H9 (cell line): ENCODE measurements around the gene SELENOK. TPM values are rescaled to one million over a fixed set of nuclear protein-coding genes. Genes with fewer than 3 reads are reported as not detected.

Experiments used
- DNase-seq: peaks from one replicate; pipeline ENCODE4 v3.0.0-alpha.2; 2017
- H2AFZ ChIP-seq: one replicate; pipeline ENCODE4 v1.6.1; 2013; ENCODE audit warnings: mild to moderate bottlenecking, low read length, control low read depth, moderate library complexity
- H2AK5ac ChIP-seq: 2 replicates; pipeline ENCODE4 v1.6.1; 2013; ENCODE audit warnings: low read length, control low read depth, mixed read lengths; ENCODE audit not compliant: insufficient read length
- H2BK120ac ChIP-seq: one replicate; pipeline ENCODE4 v1.6.1; 2013; ENCODE audit warnings: low read depth, mild to moderate bottlenecking, low read length, control low read depth, inconsistent platforms; ENCODE audit not compliant: poor library complexity, severe bottlenecking
- H2BK12ac ChIP-seq: 2 replicates; pipeline ENCODE4 v1.6.1; 2013; ENCODE audit warnings: low read length, control low read depth, mixed read lengths, low read depth; ENCODE audit not compliant: insufficient read length
- H2BK15ac ChIP-seq: 2 replicates; pipeline ENCODE4 v1.6.1; 2013; ENCODE audit warnings: low read depth, low read length, control low read depth
- H2BK20ac ChIP-seq: one replicate; pipeline ENCODE4 v1.6.1; 2013; ENCODE audit warnings: low read depth, mild to moderate bottlenecking, low read length, control low read depth, inconsistent platforms; ENCODE audit not compliant: poor library complexity, severe bottlenecking
- H2BK5ac ChIP-seq: 2 replicates; pipeline ENCODE4 v1.6.1; 2013; ENCODE audit warnings: low read length, control low read depth, mixed read lengths; ENCODE audit not compliant: insufficient read length
- H3K14ac ChIP-seq: 2 replicates; pipeline ENCODE4 v1.6.1; 2013; ENCODE audit warnings: low read length, control low read depth; ENCODE audit not compliant: insufficient read depth
- H3K18ac ChIP-seq: 2 replicates; pipeline ENCODE4 v1.6.1; 2013; ENCODE audit warnings: low read depth, mild to moderate bottlenecking, mixed read lengths, low read length, control low read depth; ENCODE audit not compliant: insufficient read length
- H3K23ac ChIP-seq: 2 replicates; pipeline ENCODE4 v1.6.1; 2013; ENCODE audit warnings: low read length, control low read depth, mixed read lengths, low read depth; ENCODE audit not compliant: insufficient read length
- H3K23me2 ChIP-seq: 2 replicates; pipeline ENCODE4 v1.6.1; 2013; ENCODE audit warnings: low read depth, mild to moderate bottlenecking, mixed read lengths, low read length, control low read depth; ENCODE audit not compliant: insufficient read length, poor library complexity, severe bottlenecking
- H3K27ac ChIP-seq: 2 replicates; pipeline ENCODE4 v1.5.1; 2013; ENCODE audit warnings: low read length, control low read depth, mixed read lengths, low read depth; ENCODE audit not compliant: insufficient read length
- H3K27me3 ChIP-seq: 2 replicates; pipeline ENCODE4 v1.6.1; 2013; ENCODE audit warnings: low read length, control low read depth, inconsistent platforms; ENCODE audit not compliant: insufficient read depth
- H3K4ac ChIP-seq: 2 replicates; pipeline ENCODE4 v1.6.1; 2013; ENCODE audit warnings: low read depth, mild to moderate bottlenecking, control low read depth, inconsistent platforms, low read length, moderate library complexity
- H3K4me1 ChIP-seq: 2 replicates; pipeline ENCODE4 v1.6.1; 2013; ENCODE audit warnings: low read length, control low read depth, inconsistent platforms; ENCODE audit not compliant: insufficient read depth
- H3K4me2 ChIP-seq: 2 replicates; pipeline ENCODE4 v1.6.1; 2013; ENCODE audit warnings: low read length, control low read depth, mixed read lengths; ENCODE audit not compliant: insufficient read length, insufficient read depth
- H3K56ac ChIP-seq: 2 replicates; pipeline ENCODE4 v1.6.1; 2013; ENCODE audit warnings: low read depth, mild to moderate bottlenecking, mixed read lengths, low read length, control low read depth; ENCODE audit not compliant: insufficient read length
- H3K79me1 ChIP-seq: 2 replicates; pipeline ENCODE4 v1.6.1; 2013; ENCODE audit warnings: low read depth, mild to moderate bottlenecking, moderate library complexity, low read length, control low read depth, inconsistent platforms; ENCODE audit not compliant: insufficient read depth, poor library complexity, severe bottlenecking
- H3K79me2 ChIP-seq: 2 replicates; pipeline ENCODE4 v1.6.1; 2013; ENCODE audit warnings: low read length, control low read depth, inconsistent platforms; ENCODE audit not compliant: insufficient read depth
- H3K9ac ChIP-seq: 2 replicates; pipeline ENCODE4 v1.6.1; 2013; ENCODE audit warnings: low read length, control low read depth, mixed read lengths; ENCODE audit not compliant: insufficient read length; ENCODE audit errors: extremely low read depth
- H3K9me3 ChIP-seq: one replicate; pipeline ENCODE4 v1.6.1; 2013; ENCODE audit warnings: low read depth, low read length, inconsistent platforms; ENCODE audit not compliant: control insufficient read depth
- H3T11ph ChIP-seq: one replicate; pipeline ENCODE4 v1.6.1; 2013; ENCODE audit warnings: mild to moderate bottlenecking, low read length, control low read depth, inconsistent platforms
- H4K20me1 ChIP-seq: one replicate; pipeline ENCODE4 v1.6.1; 2013; ENCODE audit not compliant: control insufficient read depth, insufficient read length, insufficient read depth
- H4K5ac ChIP-seq: 2 replicates; pipeline ENCODE4 v1.6.1; 2013; ENCODE audit warnings: low read depth, mild to moderate bottlenecking, mixed read lengths, low read length, control low read depth; ENCODE audit not compliant: insufficient read length
- H4K8ac ChIP-seq: replicated peaks from 2 replicates; pipeline ENCODE4 v1.6.1; 2013; ENCODE audit warnings: low read length, control low read depth, mixed read lengths, low read depth; ENCODE audit not compliant: insufficient read length
- H4K91ac ChIP-seq: 2 replicates; pipeline ENCODE4 v1.6.1; 2013; ENCODE audit warnings: low read depth, mild to moderate bottlenecking, moderate library complexity, mixed read lengths, low read length, control low read depth; ENCODE audit not compliant: insufficient read length
- H3K27ac Mint-ChIP-seq, 3 experiments: 2 replicates in 2 of 3; 3 replicates in 1 of 3; pipeline ENCODE4 v1.8.0; 2020 to 2021; ENCODE audit warnings: mixed read lengths in 3 of 3, mild to moderate bottlenecking in 1 of 3, moderate library complexity in 1 of 3
- H3K27me3 Mint-ChIP-seq: 2 replicates; pipeline ENCODE4 v1.8.0; 2021; ENCODE audit warnings: low read depth, mild to moderate bottlenecking, moderate library complexity, mixed read lengths
- H3K36me3 Mint-ChIP-seq, 3 experiments: 2 replicates in 2 of 3; 3 replicates in 1 of 3; pipeline ENCODE4 v1.8.0; 2020 to 2021; ENCODE audit warnings: low read depth in 3 of 3, mixed read lengths in 3 of 3; ENCODE audit not compliant: insufficient read depth in 1 of 3
- H3K4me1 Mint-ChIP-seq, 2 experiments: 2 replicates each; pipeline ENCODE4 v1.8.0; 2020; ENCODE audit warnings: mixed read lengths in 2 of 2
- H3K4me3 Mint-ChIP-seq, 2 experiments: 2 replicates in 1 of 2; 3 replicates in 1 of 2; pipeline ENCODE4 v1.8.0; 2020 to 2021; ENCODE audit warnings: mild to moderate bottlenecking in 2 of 2, mixed read lengths in 2 of 2, moderate library complexity in 1 of 2
- H3K9me3 Mint-ChIP-seq, 2 experiments: 2 replicates in 1 of 2; 3 replicates in 1 of 2; pipeline ENCODE4 v1.8.0; 2020; ENCODE audit warnings: mild to moderate bottlenecking in 2 of 2, mixed read lengths in 2 of 2, moderate library complexity in 1 of 2
- CTCF ChIP-seq: fragments of 200-600 bp; sonication (generic); conservative IDR thresholded peaks from 3 replicates; pipeline ENCODE4 v1.8.0; 2021; ENCODE audit warnings: antibody characterized with exemption, mild to moderate bottlenecking
- WGBS: extraction: QIAGEN DNeasy Blood & Tissue Kit; methylation state at CpG from one replicate; pipeline ENCODE4 v1.1.7; 2013; ENCODE audit warnings: missing lambda C conversion rate, low lambda C conversion rate, mixed read lengths; ENCODE audit not compliant: insufficient read length; ENCODE audit errors: extremely low coverage; 5-methylcytosine and 5-hydroxymethylcytosine counted together
- total RNA-seq: library from RNA; stranded (reverse); gene quantifications from 2 replicates; pipeline ENCODE4 v1.2.1, GENCODE V29; 2021

Gene SELENOK
- total RNA-seq, 1 experiment from 2014 or later: 34.6 TPM

DNA sequence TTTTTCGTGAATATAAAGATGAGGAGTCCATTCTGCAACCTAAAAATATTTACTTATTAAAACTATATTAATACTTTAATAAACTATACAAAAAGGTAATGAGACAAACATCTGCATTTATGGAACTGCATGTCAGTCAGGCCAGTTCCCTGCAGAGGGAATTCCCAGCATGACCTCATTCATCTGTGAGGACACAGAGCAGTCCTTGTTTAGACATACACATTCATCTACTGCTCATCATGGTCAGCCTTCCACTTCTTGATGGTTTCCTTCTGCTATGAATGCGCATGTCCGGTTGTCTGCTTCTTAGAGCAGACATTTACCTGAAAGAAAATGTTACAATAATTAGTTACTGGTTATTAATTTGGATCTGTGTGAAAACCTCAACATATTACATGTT, 6.4 kb downstream of the SELENOK start:
- no CpG with 5 or more reads among the region's 3 CpGs for WGBS
- Histone ChIP-seq H4K8ac (no peak overlapping the region), H3K4ac (no peak overlapping the region), H3K79me2 (peaks cover 5% of the 10 kb centered on the region; the same call in 1 of the 2 replicates), H3K23ac (no peak overlapping the region), H3K56ac (no peak overlapping the region), H3K27ac (no peak overlapping the region), H3K27me3 (no peaks in the 10 kb centered on the region), H2BK5ac (no peak overlapping the region), H3T11ph (no peak overlapping the region), H2BK12ac (no peak overlapping the region), H2BK20ac (no peak overlapping the region), H3K14ac (no peak overlapping the region), H3K79me1 (peaks cover 2% of the 10 kb centered on the region), H2AFZ (no peak overlapping the region), H3K9ac (no peak overlapping the region), H3K4me1 (peaks cover 5% of the 10 kb centered on the region; the same call in 1 of the 2 replicates), H4K20me1 (no peaks in the 10 kb centered on the region), H4K5ac (no peak overlapping the region), H2AK5ac (no peak overlapping the region), H3K18ac (no peak overlapping the region), H3K23me2 (peaks cover 9% of the 10 kb centered on the region), H2BK120ac (no peak overlapping the region), H2BK15ac (no peak overlapping the region), H4K91ac (no peak overlapping the region), H3K9me3 (no peaks in the 10 kb centered on the region), H3K4me2 (no peak overlapping the region)
- Mint-ChIP-seq H3K27me3 (no peaks in the 10 kb centered on the region), H3K36me3 (peaks cover 6 to 30% (median 30%) of the 10 kb centered on the region in 3 experiments; a peak in 6 of 7 replicates), H3K4me3 (no peak overlapping the region), H3K9me3 (no peaks in the 10 kb centered on the region), H3K27ac (no peak overlapping the region), H3K4me1 (peaks cover 16% of the 10 kb centered on the region in 2 experiments)
- no peak for TF ChIP-seq CTCF
- DNase-seq: no peak
